GM12874 (cell line): ENCODE results near the gene LRRN2.

Experiments
- TF ChIP-seq, protein P1 (sequence below): IDR thresholded peaks from 2 replicates; pipeline ENCODE4 v1.5.1; 2011; ENCODE audit warnings: low read depth, mild to moderate bottlenecking, control low read depth, low read length, moderate library complexity; ENCODE audit not compliant: insufficient read depth

The LRRN2 gene

GRCh38 chr1:204711103-204711946, 25.8 kb upstream of the LRRN2 start:
- TF ChIP-seq, protein P1, sequence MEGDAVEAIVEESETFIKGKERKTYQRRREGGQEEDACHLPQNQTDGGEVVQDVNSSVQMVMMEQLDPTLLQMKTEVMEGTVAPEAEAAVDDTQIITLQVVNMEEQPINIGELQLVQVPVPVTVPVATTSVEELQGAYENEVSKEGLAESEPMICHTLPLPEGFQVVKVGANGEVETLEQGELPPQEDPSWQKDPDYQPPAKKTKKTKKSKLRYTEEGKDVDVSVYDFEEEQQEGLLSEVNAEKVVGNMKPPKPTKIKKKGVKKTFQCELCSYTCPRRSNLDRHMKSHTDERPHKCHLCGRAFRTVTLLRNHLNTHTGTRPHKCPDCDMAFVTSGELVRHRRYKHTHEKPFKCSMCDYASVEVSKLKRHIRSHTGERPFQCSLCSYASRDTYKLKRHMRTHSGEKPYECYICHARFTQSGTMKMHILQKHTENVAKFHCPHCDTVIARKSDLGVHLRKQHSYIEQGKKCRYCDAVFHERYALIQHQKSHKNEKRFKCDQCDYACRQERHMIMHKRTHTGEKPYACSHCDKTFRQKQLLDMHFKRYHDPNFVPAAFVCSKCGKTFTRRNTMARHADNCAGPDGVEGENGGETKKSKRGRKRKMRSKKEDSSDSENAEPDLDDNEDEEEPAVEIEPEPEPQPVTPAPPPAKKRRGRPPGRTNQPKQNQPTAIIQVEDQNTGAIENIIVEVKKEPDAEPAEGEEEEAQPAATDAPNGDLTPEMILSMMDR: no peak

DNA sequence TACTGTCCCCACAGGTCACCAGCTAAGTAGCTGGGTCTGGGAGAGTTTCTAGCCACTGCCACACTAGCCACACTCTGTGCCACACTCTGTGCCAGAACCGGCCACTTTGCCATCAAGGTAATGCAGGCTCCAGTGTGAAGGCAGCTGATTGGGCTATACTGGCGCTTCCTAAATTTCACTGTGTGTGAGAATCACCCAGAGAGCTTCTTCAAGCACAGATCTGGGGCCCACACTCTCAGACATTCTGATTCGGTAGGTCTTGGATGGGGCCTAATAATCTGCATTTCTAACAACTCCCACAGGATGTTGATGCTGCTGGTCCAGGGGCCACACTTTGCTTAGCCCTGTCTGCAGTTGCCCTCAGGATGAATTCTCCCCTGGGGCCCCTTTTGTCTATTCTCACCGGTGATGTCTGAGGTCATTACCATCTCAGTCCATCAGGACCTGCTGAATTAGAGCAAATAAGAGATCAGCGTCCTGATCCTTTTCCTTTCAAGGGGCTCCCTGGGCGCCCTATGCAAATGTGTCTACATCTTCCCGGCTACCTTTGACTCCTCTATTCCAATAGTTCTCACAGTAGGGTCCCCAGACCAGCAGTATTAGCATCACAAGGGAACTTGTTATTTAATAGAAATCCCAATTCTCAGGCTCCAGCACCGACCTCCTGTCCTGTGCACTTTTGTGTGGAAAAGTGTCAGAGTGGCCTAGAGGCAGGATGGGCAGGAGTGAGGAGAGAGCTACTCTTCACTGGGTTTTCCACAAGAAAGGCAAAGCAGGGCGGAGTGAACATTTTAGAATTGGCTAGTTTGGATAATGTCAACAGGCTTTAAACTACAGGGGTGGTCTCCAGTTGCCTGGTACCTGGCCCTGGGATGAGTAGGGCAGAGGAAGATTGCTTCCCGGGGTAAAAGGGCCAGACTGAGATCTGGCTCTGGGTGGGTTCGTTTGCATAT, 24.7 kb upstream of the LRRN2 start:
- TF ChIP-seq, protein P1: no peak

DNA sequence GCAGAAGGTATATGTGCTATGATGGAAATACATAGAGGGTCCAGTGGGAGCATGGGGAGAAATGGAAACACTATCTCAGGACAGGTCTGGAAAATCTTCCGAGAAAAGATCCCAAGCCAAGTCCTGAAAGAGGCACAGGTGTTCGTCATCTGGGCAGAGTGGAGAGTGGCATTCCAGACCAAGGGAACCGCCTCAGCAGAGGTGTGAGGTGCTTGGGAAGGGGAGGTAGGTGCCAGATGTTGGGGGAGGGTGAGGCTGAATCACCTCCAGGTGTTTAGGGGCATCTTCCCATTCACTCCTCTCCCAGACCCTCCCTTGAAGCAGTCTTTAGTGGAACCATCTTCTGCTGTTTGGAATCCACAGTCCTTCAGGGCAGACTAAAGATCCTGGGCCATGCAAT, 23.5 kb upstream of the LRRN2 start:
- TF ChIP-seq, protein P1: no peak

DNA sequence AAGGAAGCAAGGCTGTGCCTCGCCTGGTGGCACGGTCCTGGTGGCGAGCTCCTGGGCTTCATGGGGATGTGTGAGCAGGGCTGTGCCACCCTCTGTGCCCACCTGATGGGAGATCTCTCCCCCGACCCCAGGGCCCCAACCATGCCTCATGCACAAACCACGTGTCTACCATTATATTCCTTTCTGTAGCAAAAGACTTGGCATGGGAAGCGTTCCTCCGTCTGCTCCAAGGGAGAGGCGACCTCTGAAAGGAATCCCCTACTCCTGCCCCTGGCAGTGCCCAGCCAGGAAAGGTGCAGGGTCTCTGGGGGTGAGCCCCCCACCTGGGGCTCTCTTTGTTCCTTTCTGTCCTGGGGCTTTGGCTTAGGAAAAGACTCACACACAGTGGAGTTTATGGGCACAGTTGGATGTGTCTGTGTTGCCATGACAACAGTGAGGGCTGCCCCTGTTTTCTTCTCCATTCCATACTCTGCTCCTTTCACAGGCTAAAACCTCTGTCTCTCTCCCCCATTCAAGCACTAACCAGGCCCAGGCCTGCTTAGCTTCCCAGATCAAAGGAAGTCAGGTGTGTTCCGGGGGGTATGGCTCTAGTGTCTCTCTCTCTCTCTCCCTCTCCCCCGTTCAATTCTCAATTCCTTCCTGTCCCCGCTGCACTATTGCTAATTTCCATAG, 21.4 kb upstream of the LRRN2 start:
- TF ChIP-seq, protein P1: no peak

- TF ChIP-seq, protein P1: no peak
Observed at GRCh38 chr1:204705888-204706837, 20.6 kb upstream of the LRRN2 start.

DNA sequence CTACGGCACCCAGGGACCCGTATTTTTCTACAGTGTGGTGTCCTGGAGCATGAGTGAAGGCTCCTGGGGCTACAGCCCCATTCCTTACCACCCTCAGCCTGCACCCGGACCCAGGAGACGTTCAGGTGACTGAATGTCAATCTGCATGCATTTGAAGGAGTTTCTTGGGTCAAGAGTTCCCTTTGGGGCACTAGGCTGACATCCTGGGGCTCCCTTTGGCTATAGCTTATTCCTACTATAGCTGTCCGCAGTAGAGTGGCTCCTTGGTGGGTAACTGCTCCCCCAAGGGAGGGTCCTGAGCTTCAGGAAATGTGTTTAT, 19.9 kb upstream of the LRRN2 start:
- TF ChIP-seq, protein P1: no peak
